Keratinocyte (primary cell): ENCODE results near the gene TLK1. TPM values are rescaled to one million over a fixed set of nuclear protein-coding genes. Genes with fewer than 3 reads are reported as not detected.

Experiments
- DNase-seq: peaks from one replicate; pipeline ENCODE4 v3.0.0-alpha.2; 2011; ENCODE audit warnings: low read depth, missing footprints, low spot score
- FAIRE-seq: peaks from 2 replicates; lab custom pipeline; 2011; peaks lifted over from hg19 to GRCh38; lab: Jason Lieb, UNC
- H2AFZ ChIP-seq: 2 replicates; pipeline ENCODE4 v1.6.0; 2012; ENCODE audit warnings: low read length, control low read depth, inconsistent platforms; ENCODE audit not compliant: control insufficient read depth
- H3K27ac ChIP-seq: 2 replicates; pipeline ENCODE4 v1.5.1; 2011; ENCODE audit warnings: low read length; ENCODE audit not compliant: control insufficient read depth, insufficient read depth
- H3K27me3 ChIP-seq: 3 replicates; pipeline ENCODE4 v1.6.0; 2011; ENCODE audit warnings: low read length; ENCODE audit not compliant: control insufficient read depth, insufficient read depth; ENCODE audit errors: extremely low read depth
- H3K36me3 ChIP-seq, 2 experiments: 2 replicates in 1 of 2; 3 replicates in 1 of 2; pipeline ENCODE4 v1.5.1; 2011; ENCODE audit warnings: low read length in 2 of 2, mild to moderate bottlenecking in 1 of 2; ENCODE audit not compliant: control insufficient read depth in 2 of 2, insufficient read depth in 2 of 2; ENCODE audit errors: extremely low read depth in 1 of 2
- H3K4me1 ChIP-seq: 3 replicates; pipeline ENCODE4 v1.5.1; 2011; ENCODE audit warnings: low read length; ENCODE audit not compliant: control insufficient read depth, insufficient read depth; ENCODE audit errors: extremely low read depth
- H3K4me2 ChIP-seq: 3 replicates; pipeline ENCODE4 v1.6.0; 2011; ENCODE audit warnings: low read depth, low read length; ENCODE audit not compliant: control insufficient read depth, insufficient read depth; ENCODE audit errors: extremely low read depth
- H3K4me3 ChIP-seq, 3 experiments: fragments of 200-600 bp in 1 of 3; sonication (generic) in 1 of 3; 2 replicates in 2 of 3; 3 replicates in 1 of 3; pipeline ENCODE4 v1.5.1; 2011 to 2016; ENCODE audit warnings: low read length in 3 of 3, mild to moderate bottlenecking in 3 of 3, control low read depth in 2 of 3, inconsistent platforms in 1 of 3, low read depth in 1 of 3, mixed read lengths in 1 of 3, mixed run types in 1 of 3, moderate library complexity in 1 of 3; ENCODE audit not compliant: control insufficient read depth in 2 of 3, insufficient read depth in 2 of 3; ENCODE audit errors: extremely low read depth in 1 of 3
- H3K79me2 ChIP-seq: 2 replicates; pipeline ENCODE4 v1.6.0; 2012; ENCODE audit warnings: low read length; ENCODE audit not compliant: control insufficient read depth, insufficient read depth
- H3K9ac ChIP-seq: 3 replicates; pipeline ENCODE4 v1.6.0; 2011; ENCODE audit warnings: low read length; ENCODE audit not compliant: control insufficient read depth, insufficient read depth; ENCODE audit errors: extremely low read depth
- H3K9me1 ChIP-seq: 3 replicates; pipeline ENCODE4 v1.6.0; 2011; ENCODE audit warnings: low read length; ENCODE audit not compliant: control insufficient read depth, insufficient read depth; ENCODE audit errors: extremely low read depth
- H3K9me3 ChIP-seq: 2 replicates; pipeline ENCODE4 v1.5.1; 2012; ENCODE audit warnings: low read depth, low read length; ENCODE audit not compliant: control insufficient read depth
- H4K20me1 ChIP-seq: 3 replicates; pipeline ENCODE4 v1.6.0; 2011; ENCODE audit warnings: low read length; ENCODE audit not compliant: control insufficient read depth, insufficient read depth; ENCODE audit errors: extremely low read depth
- CTCF ChIP-seq, 3 experiments: IDR thresholded peaks in 1 of 3; conservative IDR thresholded peaks in 1 of 3; optimal IDR thresholded peaks in 1 of 3; 2 replicates in 2 of 3; 3 replicates in 1 of 3; pipeline versions ENCODE3 to v1.5.1; 2011; ENCODE audit warnings: low read length in 3 of 3, mild to moderate bottlenecking in 3 of 3, moderate library complexity in 2 of 3, control low read depth in 1 of 3, inconsistent platforms in 1 of 3; ENCODE audit not compliant: insufficient read depth in 2 of 3; ENCODE audit errors: extremely low read depth in 1 of 3
- EZH2 ChIP-seq: IDR thresholded peaks from one replicate; pipeline ENCODE4 v1.6.1; 2012; ENCODE audit warnings: inconsistent platforms, mild to moderate bottlenecking, low read length, moderate library complexity
- dilution Hi-C: fragments of 300-500 bp; cut with MboI; formaldehyde crosslinking; loops from one replicate; pipeline ENCODE4 v1.7.0; 2020; ENCODE audit warnings: low sequenced_read_pairs; ENCODE audit not compliant: extremely low pct_ligation_motif_present
- polyA plus RNA-seq, 5 experiments: library from polyadenylated mRNA; depleted of rRNA in 3 of 5; stranded (reverse) in 3 of 5; stranded (forward) in 1 of 5; unstranded in 1 of 5; fragments of >200 nt; gene quantifications; 1 replicate in 1 of 5; 2 replicates in 3 of 5; 3 replicates in 1 of 5; pipeline versions ENCODE4 v1.2.1 to v1.2.3, GENCODE V29; 2011 to 2012; ENCODE audit warnings: missing spikeins in 2 of 5, low read depth in 1 of 5, low replicate concordance in 1 of 5

TLK1 gene
- polyA plus RNA-seq, 1 donor (not counting 4 experiments of a cell fraction or from before 2014, with no cell fraction given): 14.7 TPM

GRCh38 chr2:170972296-170973224 lies 188.1 kb downstream of the TLK1 start:
- Histone ChIP-seq H3K9me1 (no peaks in the 10 kb centered on the region), H4K20me1 (no peaks in the 10 kb centered on the region), H3K9me3 (no peaks in the 10 kb centered on the region), H3K4me3 (peak overlapping the region in 2 of 3 experiments; percentile 62 to 64), H3K9ac (peak overlapping the region; percentile 84), H3K4me2 (peak overlapping the region; percentile 91), H3K27ac (peak overlapping the region; percentile 14), H3K36me3 (peaks cover 7% of the 10 kb centered on the region in 2 experiments), H3K79me2 (no peaks in the 10 kb centered on the region), H2AFZ (peak overlapping the region; percentile 45), H3K4me1 (peaks cover 20% of the 10 kb centered on the region), H3K27me3 (no peaks in the 10 kb centered on the region)
- dilution Hi-C loops: no loop called here
- TF ChIP-seq CTCF (optimal IDR thresholded peaks at IDR 0.05 in 1 of 3, IDR thresholded peaks at IDR 0.05 in 1 of 3, conservative IDR thresholded peaks at IDR 0.05 in 1 of 3; ENCODE audit: extremely low read depth in 1 of 3, insufficient read depth in 2 of 3, low read length in 3 of 3) (no peak), EZH2 (no peak)
- FAIRE-seq: no peak
- no peak for DNase-seq

GRCh38 chr2:170971071-170971470 lies 189.6 kb downstream of the TLK1 start:
- no peak for TF ChIP-seq EZH2
- no peak for TF ChIP-seq CTCF (optimal IDR thresholded peaks at IDR 0.05 in 1 of 3, IDR thresholded peaks at IDR 0.05 in 1 of 3, conservative IDR thresholded peaks at IDR 0.05 in 1 of 3; ENCODE audit: extremely low read depth in 1 of 3, insufficient read depth in 2 of 3, low read length in 3 of 3)

More at GRCh38 chr2:170971071-170971470, 189.6 kb downstream of the TLK1 start:
- FAIRE-seq (no peak), DNase-seq (no peak)
- Histone ChIP-seq H3K9me3 (no peaks in the 10 kb centered on the region), H3K9me1 (no peaks in the 10 kb centered on the region), H3K79me2 (no peaks in the 10 kb centered on the region), H3K27ac (no peak overlapping the region), H2AFZ (no peak overlapping the region), H3K27me3 (no peaks in the 10 kb centered on the region), H3K36me3 (peaks cover 7 to 20% of the 10 kb centered on the region in 2 experiments), H4K20me1 (no peaks in the 10 kb centered on the region), H3K4me2 (no peak overlapping the region), H3K4me3 (no peak overlapping the region), H3K4me1 (peaks cover 30% of the 10 kb centered on the region), H3K9ac (no peak overlapping the region)
- dilution Hi-C loops: no loop called here
